GM12878 (cell line): ENCODE data around the gene EVX1. TPM values are rescaled to one million over a fixed set of nuclear protein-coding genes. Genes with fewer than 3 reads are reported as not detected.

ENCODE experiments used
- ATAC-seq: fragments of 200-7000 bp; cut with Tn5 transposase; 3 replicates; pipeline ENCODE4 v1.9.1; 2020; ENCODE audit warnings: mild to moderate bottlenecking, moderate library complexity
- BruUV-seq: library from RNA; stranded (reverse); fragments of 400-500 nt; replicated peaks from 2 replicates; lab custom pipeline; 2021; lab: Mats Ljungman, UMichigan
- CTCF ChIA-PET: fragments of 300-600 bp; sonication (Branson Sonifier 250); formaldehyde crosslinking; extraction: SDS; loops from one replicate; lab custom pipeline; 2021; ENCODE audit warnings: inconsistent platforms; lab: Yijun Ruan, JAX
- POLR2A ChIA-PET: fragments of 350-600 bp; formaldehyde crosslinking; extraction: SDS; loops from one replicate; lab custom pipeline; 2021; ENCODE audit warnings: inconsistent platforms; lab: Charles Lee
- RAD21 ChIA-PET: fragments of 300-600 bp; sonication (Branson Sonifier 250); formaldehyde crosslinking; loops from one replicate; lab custom pipeline; 2023; ENCODE audit warnings: antibody characterized with exemption; ENCODE audit not compliant: unreplicated experiment; lab: Charles Lee
- SMC1A ChIA-PET: fragments of 300-600 bp; sonication (Branson Sonifier 250); formaldehyde crosslinking; loops from one replicate; lab custom pipeline; 2023; ENCODE audit not compliant: unreplicated experiment, uncharacterized antibody; lab: Charles Lee
- DNase-seq: peaks from one replicate; pipeline ENCODE4 v3.0.0-alpha.2; 2011; ENCODE audit warnings: low read depth, low spot score
- FAIRE-seq: peaks from 3 replicates; lab custom pipeline; 2011; peaks lifted over from hg19 to GRCh38; lab: Jason Lieb, UNC
- H2AFZ ChIP-seq: 2 replicates; pipeline ENCODE4 v1.6.0; 2011; ENCODE audit warnings: low read depth, low read length, control low read depth; ENCODE audit not compliant: control insufficient read depth
- H3K27ac ChIP-seq: 2 replicates; pipeline ENCODE4 v1.5.1; 2011; ENCODE audit warnings: control low read depth; ENCODE audit not compliant: control insufficient read depth, insufficient read depth
- H3K27me3 ChIP-seq, 2 experiments: replicated peaks in 1 of 2; 2 replicates each; pipeline versions ENCODE4 v1.6.0 to v1.6.1; 2011; ENCODE audit warnings: low read length in 1 of 2; ENCODE audit not compliant: control insufficient read depth in 2 of 2, insufficient read depth in 2 of 2
- H3K36me3 ChIP-seq, 2 experiments: 2 replicates each; pipeline ENCODE4 v1.5.1; 2011; ENCODE audit warnings: low read length in 1 of 2; ENCODE audit not compliant: control insufficient read depth in 2 of 2, insufficient read depth in 2 of 2
- H3K4me1 ChIP-seq: 2 replicates; pipeline ENCODE4 v1.6.1; 2011; ENCODE audit warnings: mild to moderate bottlenecking, low read length, moderate library complexity, mixed read lengths; ENCODE audit not compliant: control insufficient read depth, insufficient read depth
- H3K4me2 ChIP-seq: 2 replicates; pipeline ENCODE4 v1.6.0; 2011; ENCODE audit warnings: control low read depth; ENCODE audit not compliant: control insufficient read depth, insufficient read depth
- H3K4me3 ChIP-seq: fragments of 200-600 bp; sonication (generic); 2 replicates; pipeline ENCODE4 v1.5.1; 2016
- H3K79me2 ChIP-seq: 2 replicates; pipeline ENCODE4 v1.6.0; 2011; ENCODE audit warnings: low read length; ENCODE audit not compliant: control insufficient read depth, insufficient read depth
- H3K9ac ChIP-seq: 2 replicates; pipeline ENCODE4 v1.8.0; 2011; ENCODE audit warnings: low read length, control low read depth, mixed read lengths; ENCODE audit not compliant: control insufficient read depth, insufficient read depth
- H3K9me3 ChIP-seq: replicated peaks from 3 replicates; pipeline ENCODE4 v1.5.1; 2011; ENCODE audit warnings: mild to moderate bottlenecking, low read length; ENCODE audit not compliant: control insufficient read depth, insufficient read depth
- H4K20me1 ChIP-seq: 2 replicates; pipeline ENCODE4 v1.6.0; 2011; ENCODE audit not compliant: control insufficient read depth, insufficient read depth
- CHD4 ChIP-seq: fragments of 200-600 bp; sonication (generic); IDR thresholded peaks from 2 replicates; pipeline ENCODE4 v1.6.1; 2016; ENCODE audit warnings: mild to moderate bottlenecking
- GABPA ChIP-seq: IDR thresholded peaks from 2 replicates; pipeline ENCODE4 v1.6.1; 2014; ENCODE audit warnings: antibody characterized with exemption, low read depth, mild to moderate bottlenecking, inconsistent platforms
- HSF1 ChIP-seq: fragments of 150-350 bp; IDR thresholded peaks from 2 replicates; pipeline ENCODE4 v1.6.1; 2014; ENCODE audit warnings: mild to moderate bottlenecking, low read depth, low read length
- IRF3 ChIP-seq: fragments of 450-650 bp; IDR thresholded peaks from 2 replicates; pipeline ENCODE4 v1.6.1; 2014; ENCODE audit warnings: mild to moderate bottlenecking
- KAT2A ChIP-seq: conservative IDR thresholded peaks from 2 replicates; pipeline ENCODE4 v1.6.1; 2011; ENCODE audit warnings: low read depth, low read length; ENCODE audit not compliant: control insufficient read depth
- KDM1A ChIP-seq: fragments of 200-600 bp; sonication (generic); IDR thresholded peaks from 2 replicates; pipeline ENCODE4 v1.6.1; 2016; ENCODE audit warnings: borderline replicate concordance
- NRF1 ChIP-seq: conservative IDR thresholded peaks from 2 replicates; pipeline ENCODE4 v1.6.1; 2011; ENCODE audit warnings: mild to moderate bottlenecking, low read depth, low read length, improper control_type of control experiment
- POLR2A ChIP-seq: IDR thresholded peaks from 2 replicates; pipeline ENCODE4 v1.6.1; 2011; ENCODE audit warnings: low read depth, mild to moderate bottlenecking, low read length
- TBL1XR1 ChIP-seq: IDR thresholded peaks from 2 replicates; pipeline ENCODE4 v1.6.1; 2012; ENCODE audit warnings: low read depth, low read length, improper control_type of control experiment
- USF1 ChIP-seq: IDR thresholded peaks from 2 replicates; pipeline ENCODE4 v1.6.1; 2011; ENCODE audit warnings: borderline replicate concordance, low read depth, mild to moderate bottlenecking, moderate library complexity, mixed read lengths, low read length; ENCODE audit not compliant: insufficient read depth; ENCODE audit errors: extremely low read length
- WGBS: methylation state at CpG from one replicate; pipeline ENCODE4 v1.1.6; 2016; ENCODE audit warnings: low lambda C conversion rate; ENCODE audit not compliant: insufficient replicate concordance, insufficient coverage; ENCODE audit errors: missing lambda C conversion rate; 5-methylcytosine and 5-hydroxymethylcytosine counted together
- in situ Hi-C: fragments of 300-500 bp; cut with MboI; formaldehyde crosslinking; loops from 9 replicates; pipeline ENCODE4 v1.14.3; 2018; ENCODE audit warnings: mixed read lengths
- intact Hi-C: fragments of 100-400 bp; cut with micrococcal nuclease; formaldehyde crosslinking; loops from one replicate; pipeline ENCODE4 v1.14.2; 2022; ENCODE audit not compliant: unreplicated experiment
- polyA plus RNA-seq, 11 experiments: library from polyadenylated mRNA; depleted of rRNA in 4 of 11; unstranded in 6 of 11; stranded (reverse) in 5 of 11; fragments of >200 nt; fragmentation: Nextera tagmentation in 4 of 11; fragmentation: Illumina TruSeq in 1 of 11; extraction: Ambion mirVana in 4 of 11; extraction: Trizol in 1 of 11; gene quantifications; 1 replicate in 1 of 11; 2 replicates in 10 of 11; pipeline versions ENCODE4 v1.2.1 to v1.2.3, GENCODE V29; 2011 to 2016; ENCODE audit warnings: inconsistent platforms in 2 of 11, missing spikeins in 2 of 11, low read depth in 1 of 11
- total RNA-seq, 4 experiments: library from RNA; depleted of rRNA in 3 of 4; stranded (reverse); fragments of >200 nt in 3 of 4; fragmentation: Illumina TruSeq in 1 of 4; extraction: Trizol in 1 of 4; gene quantifications; 2 replicates each; pipeline versions ENCODE4 v1.2.1 to v1.2.3, GENCODE V29; 2013 to 2021
- TF ChIP-seq, protein P1 (sequence below): fragments of 450-650 bp; IDR thresholded peaks from 2 replicates; pipeline ENCODE4 v1.6.1; 2016; ENCODE audit warnings: mild to moderate bottlenecking
- TF ChIP-seq, protein P2 (sequence below): fragments of 450-650 bp; IDR thresholded peaks from 2 replicates; pipeline ENCODE4 v1.6.1; 2017; ENCODE audit warnings: mild to moderate bottlenecking, low read depth, inconsistent platforms; ENCODE audit not compliant: poor library complexity, severe bottlenecking

EVX1 gene
- total and polyA plus RNA-seq, 10 of the 15 experiments (the other 5 are each of a cell fraction or from before 2014, with no cell fraction given) = not detected

DNA sequence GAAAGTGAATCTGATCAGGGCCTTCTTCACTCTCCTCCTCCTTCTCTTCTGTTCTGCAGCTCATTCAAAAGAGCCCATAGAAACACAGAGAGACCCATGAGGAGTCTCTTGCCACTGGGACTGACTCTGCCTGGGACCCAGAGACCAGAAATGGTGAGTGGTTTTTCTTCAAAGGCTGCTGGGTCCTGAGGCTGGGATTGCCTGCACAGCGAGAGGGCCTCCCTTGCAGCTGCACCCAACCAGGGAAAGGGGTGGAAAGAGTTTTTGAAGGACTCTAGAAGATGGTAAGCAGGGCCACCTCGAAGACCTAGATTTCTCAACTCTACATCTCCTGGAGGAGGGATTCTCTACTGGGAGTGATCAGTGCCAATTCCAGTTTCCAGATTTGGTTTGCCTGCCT is 27.2 kb upstream of the EVX1 start:
- Histone ChIP-seq H2AFZ (no peak overlapping the region), H3K4me1 (no peaks in the 10 kb centered on the region), H3K27ac (no peak overlapping the region)
- ATAC-seq (no peak), DNase-seq (no peak)
- intact Hi-C loops = no loop called here
- TF ChIP-seq HSF1 = no peak
- TF ChIP-seq POLR2A = no peak
- TF ChIP-seq, protein P1, sequence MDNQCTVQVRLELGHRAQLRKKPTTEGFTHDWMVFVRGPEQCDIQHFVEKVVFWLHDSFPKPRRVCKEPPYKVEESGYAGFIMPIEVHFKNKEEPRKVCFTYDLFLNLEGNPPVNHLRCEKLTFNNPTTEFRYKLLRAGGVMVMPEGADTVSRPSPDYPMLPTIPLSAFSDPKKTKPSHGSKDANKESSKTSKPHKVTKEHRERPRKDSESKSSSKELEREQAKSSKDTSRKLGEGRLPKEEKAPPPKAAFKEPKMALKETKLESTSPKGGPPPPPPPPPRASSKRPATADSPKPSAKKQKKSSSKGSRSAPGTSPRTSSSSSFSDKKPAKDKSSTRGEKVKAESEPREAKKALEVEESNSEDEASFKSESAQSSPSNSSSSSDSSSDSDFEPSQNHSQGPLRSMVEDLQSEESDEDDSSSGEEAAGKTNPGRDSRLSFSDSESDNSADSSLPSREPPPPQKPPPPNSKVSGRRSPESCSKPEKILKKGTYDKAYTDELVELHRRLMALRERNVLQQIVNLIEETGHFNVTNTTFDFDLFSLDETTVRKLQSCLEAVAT = no peak
- TF ChIP-seq GABPA = no peak
- no peak for TF ChIP-seq TBL1XR1
- no peak for TF ChIP-seq NRF1
- no peak for TF ChIP-seq IRF3
- TF ChIP-seq CHD4 = no peak
- TF ChIP-seq KAT2A = no peak
- TF ChIP-seq USF1 = no peak
- TF ChIP-seq KDM1A = no peak
- TF ChIP-seq, protein P2, sequence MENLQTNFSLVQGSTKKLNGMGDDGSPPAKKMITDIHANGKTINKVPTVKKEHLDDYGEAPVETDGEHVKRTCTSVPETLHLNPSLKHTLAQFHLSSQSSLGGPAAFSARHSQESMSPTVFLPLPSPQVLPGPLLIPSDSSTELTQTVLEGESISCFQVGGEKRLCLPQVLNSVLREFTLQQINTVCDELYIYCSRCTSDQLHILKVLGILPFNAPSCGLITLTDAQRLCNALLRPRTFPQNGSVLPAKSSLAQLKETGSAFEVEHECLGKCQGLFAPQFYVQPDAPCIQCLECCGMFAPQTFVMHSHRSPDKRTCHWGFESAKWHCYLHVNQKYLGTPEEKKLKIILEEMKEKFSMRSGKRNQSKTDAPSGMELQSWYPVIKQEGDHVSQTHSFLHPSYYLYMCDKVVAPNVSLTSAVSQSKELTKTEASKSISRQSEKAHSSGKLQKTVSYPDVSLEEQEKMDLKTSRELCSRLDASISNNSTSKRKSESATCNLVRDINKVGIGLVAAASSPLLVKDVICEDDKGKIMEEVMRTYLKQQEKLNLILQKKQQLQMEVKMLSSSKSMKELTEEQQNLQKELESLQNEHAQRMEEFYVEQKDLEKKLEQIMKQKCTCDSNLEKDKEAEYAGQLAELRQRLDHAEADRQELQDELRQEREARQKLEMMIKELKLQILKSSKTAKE = no peak
- TF ChIP-seq, all 136 proteins: peak for 0
- H3K36me3 ChIP-seq = no peaks in the 10 kb centered on the region
- H3K4me3 ChIP-seq = no peak overlapping the region
- in situ Hi-C loops = no loop called here
- ChIA-PET CTCF (no interaction called here), RAD21 (no interaction called here), POLR2A (no interaction called here), SMC1A (interaction anchor here (0.6 kb wide), 1 partner anchor 361 kb away, joined by 3 read pairs; no protein-coding TSS in a partner anchor)
- H4K20me1 ChIP-seq = no peaks in the 10 kb centered on the region; the same call in 1 of the 2 replicates
- FAIRE-seq = no peak
- no peak overlapping the region for H3K9ac ChIP-seq
- WGBS = 3% methylated on average over 2 of the region's 2 CpGs
- no peaks in the 10 kb centered on the region for H3K9me3 ChIP-seq
- H3K79me2 ChIP-seq = no peaks in the 10 kb centered on the region
- no peak overlapping the region for H3K4me2 ChIP-seq
- H3K27me3 ChIP-seq = peaks cover 3 to 13% of the 10 kb centered on the region in 2 experiments
- no TSS peak for BruUV-seq
